Measurements from ENCODE around the gene NOP9.

The NOP9 gene

DNA sequence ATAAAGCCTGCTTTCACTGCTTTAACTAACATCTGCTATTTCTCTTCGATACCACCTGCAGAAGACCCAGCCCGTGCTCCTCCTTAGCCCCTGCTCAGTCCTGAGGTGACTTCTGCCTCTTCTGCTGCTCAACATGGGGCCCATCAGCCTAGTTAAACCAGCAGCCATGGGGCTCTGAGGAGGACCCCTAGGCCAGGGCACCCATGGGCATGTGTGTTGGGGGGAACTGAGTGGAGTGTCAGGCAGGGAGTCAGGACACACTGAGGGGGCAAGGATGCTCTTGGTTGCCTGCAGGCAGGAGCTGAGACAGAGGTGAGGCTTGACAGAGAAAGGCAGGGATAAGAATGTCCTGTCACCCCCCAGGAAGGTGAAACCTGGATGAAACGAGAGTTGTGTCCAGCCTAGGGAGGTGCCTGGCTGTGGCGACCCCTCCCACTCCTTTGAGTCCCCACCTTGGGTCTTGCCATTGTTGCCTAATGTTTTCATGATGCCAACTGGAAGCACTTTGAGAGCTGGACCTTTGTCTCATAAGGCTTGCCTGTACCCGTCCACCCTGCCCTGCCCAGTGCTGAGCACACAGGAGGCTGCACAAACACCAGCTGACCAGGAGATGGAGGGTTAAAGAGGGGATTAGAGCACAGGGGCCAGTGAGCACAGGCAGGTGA lies 15.7 kb upstream of the NOP9 start:
- H3K79me2 ChIP-seq (ENCODE audit: low read length) = no peaks in the 10 kb centered on the region
- no peaks in the 10 kb centered on the region for H3F3A ChIP-seq (ENCODE audit: insufficient read depth, low read length)
- H3K4me1 ChIP-seq (ENCODE audit: low read length) = peaks cover 4% of the 10 kb centered on the region; the same call in 1 of the 2 replicates
- H3K4me3 ChIP-seq (ENCODE audit: low read length) = no peak overlapping the region
- no peaks in the 10 kb centered on the region for H3K36me3 ChIP-seq (replicated peaks; ENCODE audit: insufficient read depth, low read length)
- H4K20me1 ChIP-seq (ENCODE audit: insufficient read depth, low read length) = no peaks in the 10 kb centered on the region
- TF ChIP-seq, protein P1, sequence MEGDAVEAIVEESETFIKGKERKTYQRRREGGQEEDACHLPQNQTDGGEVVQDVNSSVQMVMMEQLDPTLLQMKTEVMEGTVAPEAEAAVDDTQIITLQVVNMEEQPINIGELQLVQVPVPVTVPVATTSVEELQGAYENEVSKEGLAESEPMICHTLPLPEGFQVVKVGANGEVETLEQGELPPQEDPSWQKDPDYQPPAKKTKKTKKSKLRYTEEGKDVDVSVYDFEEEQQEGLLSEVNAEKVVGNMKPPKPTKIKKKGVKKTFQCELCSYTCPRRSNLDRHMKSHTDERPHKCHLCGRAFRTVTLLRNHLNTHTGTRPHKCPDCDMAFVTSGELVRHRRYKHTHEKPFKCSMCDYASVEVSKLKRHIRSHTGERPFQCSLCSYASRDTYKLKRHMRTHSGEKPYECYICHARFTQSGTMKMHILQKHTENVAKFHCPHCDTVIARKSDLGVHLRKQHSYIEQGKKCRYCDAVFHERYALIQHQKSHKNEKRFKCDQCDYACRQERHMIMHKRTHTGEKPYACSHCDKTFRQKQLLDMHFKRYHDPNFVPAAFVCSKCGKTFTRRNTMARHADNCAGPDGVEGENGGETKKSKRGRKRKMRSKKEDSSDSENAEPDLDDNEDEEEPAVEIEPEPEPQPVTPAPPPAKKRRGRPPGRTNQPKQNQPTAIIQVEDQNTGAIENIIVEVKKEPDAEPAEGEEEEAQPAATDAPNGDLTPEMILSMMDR (IDR thresholded peaks at IDR 0.05; ENCODE audit: low read length) = no peak
- TF ChIP-seq EZH2phosphoT487 (IDR thresholded peaks at IDR 0.05; ENCODE audit: low read length) = no peak
- TF ChIP-seq EZH2 (optimal IDR thresholded peaks at IDR 0.05; ENCODE audit: low read depth, low read length) = no peak
- no peak overlapping the region for H3K9ac ChIP-seq (ENCODE audit: low read length)
- no peak for DNase-seq
- H3K27ac ChIP-seq (ENCODE audit: low read length) = no peak overlapping the region
- no peak overlapping the region for H3K4me2 ChIP-seq (ENCODE audit: low read depth, low read length)
- no peak overlapping the region for H2AFZ ChIP-seq (ENCODE audit: low read length)
- no peaks in the 10 kb centered on the region for H3K9me2 ChIP-seq (replicated peaks; ENCODE audit: insufficient read depth, low read length)
- no peaks in the 10 kb centered on the region for H3K9me3 ChIP-seq (replicated peaks; ENCODE audit: insufficient read depth, low read length)
- no peaks in the 10 kb centered on the region for H3K27me3 ChIP-seq (replicated peaks; ENCODE audit: insufficient read depth, low read length)

DNA sequence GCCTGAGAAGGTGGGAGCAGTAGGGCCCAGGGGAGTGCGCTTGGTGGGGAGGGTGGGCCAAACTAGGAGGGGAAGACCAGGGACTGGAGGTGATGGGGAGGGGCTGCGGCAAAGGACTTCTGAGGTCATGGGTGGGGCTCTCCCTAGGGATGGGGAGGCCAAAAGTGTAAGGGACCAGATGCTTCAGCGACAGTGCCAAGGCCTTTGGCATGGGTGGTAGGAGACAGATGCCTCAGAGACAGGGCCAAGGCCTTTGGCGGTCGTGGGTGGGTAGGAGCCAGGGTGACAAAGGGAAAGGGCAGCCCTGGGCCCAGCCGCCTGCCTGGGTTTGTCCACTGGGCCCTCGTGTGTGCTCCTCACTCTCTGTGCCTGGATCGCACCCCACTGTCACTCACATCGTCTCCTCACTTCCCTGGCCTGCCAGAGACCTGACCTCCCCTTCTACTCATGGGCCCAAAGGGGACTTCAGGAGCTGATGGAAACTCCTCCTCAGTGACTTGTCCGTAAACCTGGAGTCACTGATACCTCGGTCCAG lies 15.1 kb upstream of the NOP9 start:
- no peak for DNase-seq
- H3K4me3 ChIP-seq (ENCODE audit: low read length) = no peak overlapping the region
- no peaks in the 10 kb centered on the region for H3K36me3 ChIP-seq (replicated peaks; ENCODE audit: insufficient read depth, low read length)
- TF ChIP-seq EZH2 (optimal IDR thresholded peaks at IDR 0.05; ENCODE audit: low read depth, low read length) (no peak), EZH2phosphoT487 (IDR thresholded peaks at IDR 0.05; ENCODE audit: low read length) (no peak)
- TF ChIP-seq, protein P1 (IDR thresholded peaks at IDR 0.05; ENCODE audit: low read length) = no peak
- no peaks in the 10 kb centered on the region for H4K20me1 ChIP-seq (ENCODE audit: insufficient read depth, low read length)
- no peaks in the 10 kb centered on the region for H3K79me2 ChIP-seq (ENCODE audit: low read length)
- no peak overlapping the region for H3K27ac ChIP-seq (ENCODE audit: low read length)
- no peak overlapping the region for H3K4me2 ChIP-seq (ENCODE audit: low read depth, low read length)
- no peaks in the 10 kb centered on the region for H3F3A ChIP-seq (ENCODE audit: insufficient read depth, low read length)
- no peaks in the 10 kb centered on the region for H3K9me2 ChIP-seq (replicated peaks; ENCODE audit: insufficient read depth, low read length)
- H3K9me3 ChIP-seq (replicated peaks; ENCODE audit: insufficient read depth, low read length) = no peaks in the 10 kb centered on the region
- no peak overlapping the region for H3K9ac ChIP-seq (ENCODE audit: low read length)
- no peak overlapping the region for H2AFZ ChIP-seq (ENCODE audit: low read length)
- no peaks in the 10 kb centered on the region for H3K4me1 ChIP-seq (ENCODE audit: low read length)
- H3K27me3 ChIP-seq (replicated peaks; ENCODE audit: insufficient read depth, low read length) = no peaks in the 10 kb centered on the region

DNA sequence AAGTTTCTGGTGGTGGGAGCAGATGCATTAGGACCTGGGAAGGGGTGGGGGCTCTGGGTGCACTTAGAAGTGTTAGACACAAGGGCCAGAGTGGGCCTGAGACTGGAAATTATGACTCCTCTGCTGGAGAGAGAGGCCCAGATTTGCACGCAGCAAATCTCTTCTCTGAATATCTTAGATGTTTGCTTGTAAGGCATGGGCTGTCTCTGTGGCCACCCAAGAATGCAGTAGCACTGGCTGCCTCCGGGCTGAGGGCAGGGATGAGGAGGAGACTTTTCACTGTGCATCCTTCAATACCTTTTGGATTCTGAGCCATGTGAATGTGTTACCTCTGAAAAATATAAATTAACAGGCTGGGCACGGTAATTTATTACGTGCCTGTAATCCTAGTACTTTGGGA lies 14.3 kb upstream of the NOP9 start:
- no peaks in the 10 kb centered on the region for H3F3A ChIP-seq (ENCODE audit: insufficient read depth, low read length)
- TF ChIP-seq, protein P1 (IDR thresholded peaks at IDR 0.05; ENCODE audit: low read length) = no peak
- no peak for TF ChIP-seq EZH2 (optimal IDR thresholded peaks at IDR 0.05; ENCODE audit: low read depth, low read length)
- TF ChIP-seq EZH2phosphoT487 (IDR thresholded peaks at IDR 0.05; ENCODE audit: low read length) = no peak
- H3K36me3 ChIP-seq (replicated peaks; ENCODE audit: insufficient read depth, low read length) = no peaks in the 10 kb centered on the region
- no peak overlapping the region for H3K27ac ChIP-seq (ENCODE audit: low read length)
- no peak overlapping the region for H2AFZ ChIP-seq (ENCODE audit: low read length)
- H3K27me3 ChIP-seq (replicated peaks; ENCODE audit: insufficient read depth, low read length) = no peaks in the 10 kb centered on the region
- H3K4me2 ChIP-seq (ENCODE audit: low read depth, low read length) = no peak overlapping the region
- H3K4me3 ChIP-seq (ENCODE audit: low read length) = no peak overlapping the region
- no peak overlapping the region for H3K9ac ChIP-seq (ENCODE audit: low read length)
- H3K4me1 ChIP-seq (ENCODE audit: low read length) = no peaks in the 10 kb centered on the region
- H3K9me2 ChIP-seq (replicated peaks; ENCODE audit: insufficient read depth, low read length) = no peaks in the 10 kb centered on the region
- no peak for DNase-seq
- H3K79me2 ChIP-seq (ENCODE audit: low read length) = no peaks in the 10 kb centered on the region
- no peaks in the 10 kb centered on the region for H3K9me3 ChIP-seq (replicated peaks; ENCODE audit: insufficient read depth, low read length)
- no peaks in the 10 kb centered on the region for H4K20me1 ChIP-seq (ENCODE audit: insufficient read depth, low read length)
